Renal cortical epithelial cell (primary cell): ENCODE results near the gene NT5C1A. TPM values are rescaled to one million over a fixed set of nuclear protein-coding genes. Genes with fewer than 3 reads are reported as not detected.

Source experiments
- DNase-seq: peaks from one replicate; pipeline ENCODE4 v3.0.0-alpha.2; 2011; ENCODE audit warnings: low read depth
- total RNA-seq: library from RNA; depleted of rRNA; stranded (reverse); fragments of >200 nt; gene quantifications from 2 replicates; pipeline ENCODE4 v1.2.3, GENCODE V29; 2014

NT5C1A gene
- total RNA-seq, result 0.94 TPM in 1 of 2 replicates, not detected in the other

GRCh38 chr1:39671793-39672550 is at the start of gene NT5C1A:
NT5C1A (minus strand) TSS chr1:39672107; CDS start chr1:39672038, 69 bp downstream.
- no peak for DNase-seq

GRCh38 chr1:39721664-39722063 is 49.8 kb upstream of the NT5C1A start:
- DNase-seq, result no peak

- DNase-seq, result peak; percentile 67
Observed at GRCh38 chr1:39720094-39720999, 48.4 kb upstream of the NT5C1A start.

GRCh38 chr1:39717809-39718208 is 45.9 kb upstream of the NT5C1A start:
- no peak for DNase-seq

GRCh38 chr1:39713557-39713956 is 41.6 kb upstream of the NT5C1A start:
- DNase-seq, result no peak

- DNase-seq, result no peak
Observed at GRCh38 chr1:39711966-39712340, 40.0 kb upstream of the NT5C1A start.

GRCh38 chr1:39711104-39711965 is 39.4 kb upstream of the NT5C1A start:
- DNase-seq, result no peak

GRCh38 chr1:39707506-39707905 is 35.6 kb upstream of the NT5C1A start:
- no peak for DNase-seq

- DNase-seq, result no peak
Observed at GRCh38 chr1:39704757-39705156, 32.9 kb upstream of the NT5C1A start.

- peak; percentile 47 for DNase-seq
Observed at GRCh38 chr1:39701049-39701439, 29.1 kb upstream of the NT5C1A start.

- no peak for DNase-seq
Observed at GRCh38 chr1:39700348-39700747, 28.4 kb upstream of the NT5C1A start.

- no peak for DNase-seq
Observed at GRCh38 chr1:39699419-39699818, 27.5 kb upstream of the NT5C1A start.

GRCh38 chr1:39698568-39698967 is 26.7 kb upstream of the NT5C1A start:
- no peak for DNase-seq

- DNase-seq, result no peak
Observed at GRCh38 chr1:39696448-39696847, 24.5 kb upstream of the NT5C1A start.

GRCh38 chr1:39695016-39695415 is 23.1 kb upstream of the NT5C1A start:
- no peak for DNase-seq

GRCh38 chr1:39694026-39694425 is 22.1 kb upstream of the NT5C1A start:
- DNase-seq, result peak; percentile 13

GRCh38 chr1:39692152-39693074 is 20.5 kb upstream of the NT5C1A start:
- no peak for DNase-seq

- peak; percentile 74 for DNase-seq
Observed at GRCh38 chr1:39691383-39692151, 19.7 kb upstream of the NT5C1A start, which contains the start of gene HPCAL4. HPCAL4 (minus strand) TSS chr1:39691433; CDS start chr1:39684603, 6,830 bp downstream.

- DNase-seq, result no peak
Observed at GRCh38 chr1:39690794-39691382, 19.0 kb upstream of the NT5C1A start.

- no peak for DNase-seq
Observed at GRCh38 chr1:39690225-39690624, 18.3 kb upstream of the NT5C1A start.
